GM12878 (cell line): Measurements from ENCODE around the gene ZNF653. TPM values are rescaled to one million over a fixed set of nuclear protein-coding genes. Genes with fewer than 3 reads are reported as not detected.

ENCODE experiments used
- ATAC-seq: fragments of 200-7000 bp; cut with Tn5 transposase; 3 replicates; pipeline ENCODE4 v1.9.1; 2020; ENCODE audit warnings: mild to moderate bottlenecking, moderate library complexity
- BruUV-seq: library from RNA; stranded (reverse); fragments of 400-500 nt; replicated peaks from 2 replicates; lab custom pipeline; 2021; lab: Mats Ljungman, UMichigan
- CTCF ChIA-PET: fragments of 300-600 bp; sonication (Branson Sonifier 250); formaldehyde crosslinking; extraction: SDS; loops from one replicate; lab custom pipeline; 2021; ENCODE audit warnings: inconsistent platforms; lab: Yijun Ruan, JAX
- POLR2A ChIA-PET: fragments of 350-600 bp; formaldehyde crosslinking; extraction: SDS; loops from one replicate; lab custom pipeline; 2021; ENCODE audit warnings: inconsistent platforms; lab: Charles Lee
- RAD21 ChIA-PET: fragments of 300-600 bp; sonication (Branson Sonifier 250); formaldehyde crosslinking; loops from one replicate; lab custom pipeline; 2023; ENCODE audit warnings: antibody characterized with exemption; ENCODE audit not compliant: unreplicated experiment; lab: Charles Lee
- SMC1A ChIA-PET: fragments of 300-600 bp; sonication (Branson Sonifier 250); formaldehyde crosslinking; loops from one replicate; lab custom pipeline; 2023; ENCODE audit not compliant: unreplicated experiment, uncharacterized antibody; lab: Charles Lee
- DNase-seq: peaks from one replicate; pipeline ENCODE4 v3.0.0-alpha.2; 2011; ENCODE audit warnings: low read depth, low spot score
- FAIRE-seq: peaks from 3 replicates; lab custom pipeline; 2011; peaks lifted over from hg19 to GRCh38; lab: Jason Lieb, UNC
- H2AFZ ChIP-seq: 2 replicates; pipeline ENCODE4 v1.6.0; 2011; ENCODE audit warnings: low read depth, low read length, control low read depth; ENCODE audit not compliant: control insufficient read depth
- H3K27ac ChIP-seq: 2 replicates; pipeline ENCODE4 v1.5.1; 2011; ENCODE audit warnings: control low read depth; ENCODE audit not compliant: control insufficient read depth, insufficient read depth
- H3K27me3 ChIP-seq, 2 experiments: replicated peaks in 1 of 2; 2 replicates each; pipeline versions ENCODE4 v1.6.0 to v1.6.1; 2011; ENCODE audit warnings: low read length in 1 of 2; ENCODE audit not compliant: control insufficient read depth in 2 of 2, insufficient read depth in 2 of 2
- H3K36me3 ChIP-seq, 2 experiments: 2 replicates each; pipeline ENCODE4 v1.5.1; 2011; ENCODE audit warnings: low read length in 1 of 2; ENCODE audit not compliant: control insufficient read depth in 2 of 2, insufficient read depth in 2 of 2
- H3K4me1 ChIP-seq: 2 replicates; pipeline ENCODE4 v1.6.1; 2011; ENCODE audit warnings: mild to moderate bottlenecking, low read length, moderate library complexity, mixed read lengths; ENCODE audit not compliant: control insufficient read depth, insufficient read depth
- H3K4me2 ChIP-seq: 2 replicates; pipeline ENCODE4 v1.6.0; 2011; ENCODE audit warnings: control low read depth; ENCODE audit not compliant: control insufficient read depth, insufficient read depth
- H3K4me3 ChIP-seq: fragments of 200-600 bp; sonication (generic); 2 replicates; pipeline ENCODE4 v1.5.1; 2016
- H3K79me2 ChIP-seq: 2 replicates; pipeline ENCODE4 v1.6.0; 2011; ENCODE audit warnings: low read length; ENCODE audit not compliant: control insufficient read depth, insufficient read depth
- H3K9ac ChIP-seq: 2 replicates; pipeline ENCODE4 v1.8.0; 2011; ENCODE audit warnings: low read length, control low read depth, mixed read lengths; ENCODE audit not compliant: control insufficient read depth, insufficient read depth
- H3K9me3 ChIP-seq: replicated peaks from 3 replicates; pipeline ENCODE4 v1.5.1; 2011; ENCODE audit warnings: mild to moderate bottlenecking, low read length; ENCODE audit not compliant: control insufficient read depth, insufficient read depth
- H4K20me1 ChIP-seq: 2 replicates; pipeline ENCODE4 v1.6.0; 2011; ENCODE audit not compliant: control insufficient read depth, insufficient read depth
- BMI1 ChIP-seq: fragments of 450-650 bp; IDR thresholded peaks from 2 replicates; pipeline ENCODE4 v1.6.1; 2016; ENCODE audit warnings: mild to moderate bottlenecking, moderate library complexity, borderline replicate concordance
- CBX3 ChIP-seq: fragments of 200-600 bp; sonication (generic); IDR thresholded peaks from 2 replicates; pipeline ENCODE4 v1.6.1; 2016; ENCODE audit warnings: low read depth, borderline replicate concordance
- HDGF ChIP-seq: fragments of 450-650 bp; IDR thresholded peaks from 2 replicates; pipeline ENCODE4 v1.6.1; 2016; ENCODE audit warnings: antibody characterized with exemption
- JUNB ChIP-seq: IDR thresholded peaks from 2 replicates; pipeline ENCODE4 v1.6.1; 2016; ENCODE audit warnings: antibody characterized with exemption, mild to moderate bottlenecking
- MEF2A ChIP-seq: IDR thresholded peaks from 2 replicates; pipeline ENCODE4 v1.6.1; 2011; ENCODE audit warnings: low read depth, mild to moderate bottlenecking, low read length, moderate library complexity; ENCODE audit not compliant: insufficient read depth
- MTA2 ChIP-seq: fragments of 450-650 bp; IDR thresholded peaks from 2 replicates; pipeline ENCODE4 v1.6.1; 2016; ENCODE audit warnings: low read depth, mild to moderate bottlenecking, moderate library complexity
- MXI1 ChIP-seq: fragments of 150-350 bp; IDR thresholded peaks from 2 replicates; pipeline ENCODE4 v1.6.1; 2011; ENCODE audit warnings: low read depth, mild to moderate bottlenecking, inconsistent platforms, low read length, improper control_type of control experiment
- NBN ChIP-seq: fragments of 450-650 bp; IDR thresholded peaks from 2 replicates; pipeline ENCODE4 v1.6.1; 2016
- NFYA ChIP-seq: IDR thresholded peaks from 2 replicates; pipeline ENCODE4 v1.6.1; 2011; ENCODE audit warnings: low read depth, mild to moderate bottlenecking, low read length, improper control_type of control experiment, borderline replicate concordance
- NKRF ChIP-seq: fragments of 450-650 bp; conservative IDR thresholded peaks from 2 replicates; pipeline ENCODE4 v1.6.1; 2017; ENCODE audit warnings: mild to moderate bottlenecking, moderate library complexity
- NR2C1 ChIP-seq: fragments of 450-650 bp; IDR thresholded peaks from 2 replicates; pipeline ENCODE4 v1.6.1; 2017; ENCODE audit warnings: antibody characterized with exemption, mild to moderate bottlenecking, moderate library complexity
- NRF1 ChIP-seq: conservative IDR thresholded peaks from 2 replicates; pipeline ENCODE4 v1.6.1; 2011; ENCODE audit warnings: mild to moderate bottlenecking, low read depth, low read length, improper control_type of control experiment
- PAX8 ChIP-seq: fragments of 450-650 bp; IDR thresholded peaks from 2 replicates; pipeline ENCODE4 v1.6.1; 2017; ENCODE audit warnings: mild to moderate bottlenecking, moderate library complexity
- POLR2AphosphoS5 ChIP-seq: IDR thresholded peaks from 2 replicates; pipeline ENCODE4 v1.6.1; 2011; ENCODE audit warnings: mild to moderate bottlenecking, low read length, inconsistent platforms
- RAD51 ChIP-seq: fragments of 450-650 bp; IDR thresholded peaks from 2 replicates; pipeline ENCODE4 v1.6.1; 2016; ENCODE audit warnings: moderate library complexity, mild to moderate bottlenecking, inconsistent platforms
- SMC3 ChIP-seq: IDR thresholded peaks from 2 replicates; pipeline ENCODE4 v1.6.1; 2011; ENCODE audit warnings: low read length, improper control_type of control experiment, borderline replicate concordance
- SUPT20H ChIP-seq: IDR thresholded peaks from 2 replicates; pipeline ENCODE4 v1.6.1; 2011; ENCODE audit warnings: low read depth, mild to moderate bottlenecking, low read length, moderate library complexity, borderline replicate concordance; ENCODE audit not compliant: control insufficient read depth
- ZNF207 ChIP-seq: fragments of 450-650 bp; IDR thresholded peaks from 2 replicates; pipeline ENCODE4 v1.6.1; 2014; ENCODE audit warnings: antibody characterized with exemption, mild to moderate bottlenecking, borderline replicate concordance
- WGBS: methylation state at CpG from one replicate; pipeline ENCODE4 v1.1.6; 2016; ENCODE audit warnings: low lambda C conversion rate; ENCODE audit not compliant: insufficient replicate concordance, insufficient coverage; ENCODE audit errors: missing lambda C conversion rate; 5-methylcytosine and 5-hydroxymethylcytosine counted together
- in situ Hi-C: fragments of 300-500 bp; cut with MboI; formaldehyde crosslinking; loops from 9 replicates; pipeline ENCODE4 v1.14.3; 2018; ENCODE audit warnings: mixed read lengths
- intact Hi-C: fragments of 100-400 bp; cut with micrococcal nuclease; formaldehyde crosslinking; loops from one replicate; pipeline ENCODE4 v1.14.2; 2022; ENCODE audit not compliant: unreplicated experiment
- polyA plus RNA-seq, 11 experiments: library from polyadenylated mRNA; depleted of rRNA in 4 of 11; unstranded in 6 of 11; stranded (reverse) in 5 of 11; fragments of >200 nt; fragmentation: Nextera tagmentation in 4 of 11; fragmentation: Illumina TruSeq in 1 of 11; extraction: Ambion mirVana in 4 of 11; extraction: Trizol in 1 of 11; gene quantifications; 1 replicate in 1 of 11; 2 replicates in 10 of 11; pipeline versions ENCODE4 v1.2.1 to v1.2.3, GENCODE V29; 2011 to 2016; ENCODE audit warnings: inconsistent platforms in 2 of 11, missing spikeins in 2 of 11, low read depth in 1 of 11
- total RNA-seq, 4 experiments: library from RNA; depleted of rRNA in 3 of 4; stranded (reverse); fragments of >200 nt in 3 of 4; fragmentation: Illumina TruSeq in 1 of 4; extraction: Trizol in 1 of 4; gene quantifications; 2 replicates each; pipeline versions ENCODE4 v1.2.1 to v1.2.3, GENCODE V29; 2013 to 2021

Gene ZNF653
- total and polyA plus RNA-seq, 10 of the 15 experiments (the other 5 are each of a cell fraction or from before 2014, with no cell fraction given) = 2.2 to 13.2 (median 6.7) TPM; not detected in 2

DNA sequence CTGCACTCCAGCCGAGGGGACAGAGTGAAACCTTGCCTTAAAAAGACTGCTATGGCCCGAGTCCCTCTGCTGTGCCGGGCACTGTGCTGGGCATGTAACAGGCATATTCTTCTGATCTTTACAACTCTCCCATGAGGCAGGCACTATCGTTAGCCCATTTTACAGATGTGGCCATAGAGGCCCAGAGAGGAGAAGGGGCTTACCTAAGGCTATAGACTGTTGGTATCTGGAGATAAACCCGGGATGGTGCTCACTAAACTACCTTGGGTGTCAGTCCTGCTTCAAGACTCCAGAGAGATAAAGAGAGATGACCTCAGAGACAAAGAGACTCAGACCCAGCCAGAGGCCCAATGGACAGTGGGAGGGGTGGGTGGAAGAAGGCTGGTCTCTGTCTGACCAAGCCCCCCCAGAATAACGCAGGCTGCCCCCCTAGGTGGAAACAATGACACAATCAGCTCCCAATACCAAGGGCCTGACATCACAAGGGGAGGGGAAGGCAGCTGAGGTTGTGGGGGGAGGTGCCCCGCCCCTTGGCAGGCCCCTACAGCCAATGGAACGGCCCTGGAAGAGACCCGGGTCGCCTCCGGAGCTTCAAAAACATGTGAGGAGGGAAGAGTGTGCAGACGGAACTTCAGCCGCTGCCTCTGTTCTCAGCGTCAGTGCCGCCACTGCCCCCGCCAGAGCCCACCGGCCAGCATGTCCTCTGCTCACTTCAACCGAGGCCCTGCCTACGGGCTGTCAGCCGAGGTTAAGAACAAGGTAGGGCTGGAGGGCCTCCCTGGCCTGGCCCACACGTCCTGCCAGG is 32.8 kb upstream of the ZNF653 start, which contains the start of gene CNN1:
Gene CNN1 (plus strand): TSS at position 620 of the 805 bp plus-strand sequence. CDS start 77 bp downstream, at position 697.
- Histone ChIP-seq H3K27me3 (no peaks in the 10 kb centered on the region), H3K9ac (no peak within 1 kb of the TSS), H3K4me2 (no peak within 1 kb of the TSS), H3K79me2 (no peaks in the 10 kb centered on the region), H3K4me3 (no peak within 1 kb of the TSS), H3K27ac (no peak within 1 kb of the TSS), H4K20me1 (no peaks in the 10 kb centered on the region), H3K36me3 (no peaks in the 10 kb centered on the region), H3K9me3 (no peaks in the 10 kb centered on the region), H3K4me1 (peaks cover 7% of the 10 kb centered on the region), H2AFZ (no peak within 1 kb of the TSS)
- DNase-seq = no peak
- no peak for FAIRE-seq
- in situ Hi-C loops (no loop called here), intact Hi-C loops (no loop called here)
- ChIA-PET RAD21 (interaction anchor here (1.0 kb wide), 1 partner anchor 245 kb away, joined by 4 read pairs; no protein-coding TSS in a partner anchor), SMC1A (interaction anchor here (1.1 kb wide), 1 partner anchor 10 kb away, joined by 3 read pairs; the partner anchor contains the start of gene ECSIT), POLR2A (no interaction called here), CTCF (no interaction called here)
- no peak for TF ChIP-seq MXI1
- no peak for TF ChIP-seq SMC3
- no peak for TF ChIP-seq RAD51
- TF ChIP-seq POLR2AphosphoS5 = no peak
- no peak for TF ChIP-seq PAX8
- no peak for TF ChIP-seq MTA2
- TF ChIP-seq MEF2A = no peak
- no peak for TF ChIP-seq NFYA
- TF ChIP-seq HDGF = no peak
- no peak for TF ChIP-seq SUPT20H
- TF ChIP-seq CBX3 = no peak
- no peak for TF ChIP-seq NBN
- no peak for TF ChIP-seq BMI1
- TF ChIP-seq NKRF = no peak
- no peak for TF ChIP-seq NRF1
- TF ChIP-seq JUNB = no peak
- TF ChIP-seq ZNF207 = no peak
- no peak for TF ChIP-seq NR2C1
- WGBS = 58% methylated on average over 20 of the region's 21 CpGs
- no TSS peak for BruUV-seq
- ATAC-seq = no peak
